ENCODE results near the gene PRR23E. TPM values are rescaled to one million over a fixed set of nuclear protein-coding genes. Genes with fewer than 3 reads are reported as not detected.

The PRR23E gene
- total RNA-seq, 1 donor from 2014 or later, result not detected

- ATAC-seq (no peak), DNase-seq (no peak)
- Histone ChIP-seq H3K4me3 (no peak overlapping the region), H3K9me3 (no peaks in the 10 kb centered on the region), H3K27ac (no peak overlapping the region), H3K4me1 (no peaks in the 10 kb centered on the region), H3K36me3 (no peaks in the 10 kb centered on the region), H3K27me3 (ENCODE audit: low read depth) (peaks cover 9% of the 10 kb centered on the region)
- TF ChIP-seq CTCF (IDR thresholded peaks at IDR 0.05), result no peak
- intact Hi-C loops (cut with DNase I), result no loop called here
Measured at GRCh38 chr3:127153506-127153815, 39.5 kb upstream of the PRR23E start.

DNA sequence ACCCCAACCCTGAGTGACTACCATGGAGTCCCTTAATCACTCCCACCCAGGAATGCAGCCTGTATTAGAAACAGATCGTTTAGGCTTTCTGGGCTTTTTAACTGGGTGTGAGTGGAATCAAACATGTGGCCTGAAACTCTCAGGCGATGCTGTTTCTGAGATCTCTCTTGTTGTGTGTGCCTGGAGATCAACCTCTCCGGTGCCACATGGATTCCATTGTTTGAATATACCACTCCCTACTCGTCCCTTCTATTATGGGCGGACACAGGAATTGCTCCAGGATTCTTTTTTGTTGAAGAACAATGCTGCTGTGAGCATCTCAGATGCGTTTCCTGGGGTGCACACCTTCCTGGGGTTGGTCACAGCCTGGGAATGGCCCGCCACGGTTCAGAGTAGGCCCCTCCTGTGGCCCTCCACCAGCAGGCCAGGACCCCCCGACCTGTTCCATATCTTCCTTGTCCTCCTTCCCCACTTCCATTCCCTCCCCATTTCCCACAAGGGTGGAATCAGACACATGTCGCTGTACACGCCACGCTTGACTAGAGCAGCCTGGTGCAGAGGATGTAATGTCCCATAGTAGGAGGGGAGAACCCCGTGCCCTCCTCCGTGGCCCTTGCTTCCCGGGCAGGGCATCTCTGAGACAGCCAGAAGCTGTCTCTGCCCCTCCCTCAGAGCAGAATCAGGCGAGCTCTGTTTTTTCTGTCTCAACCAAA is 36.4 kb upstream of the PRR23E start:
- H3K27ac ChIP-seq, result no peak overlapping the region
- intact Hi-C loops (cut with DNase I), result no loop called here
- H3K4me1 ChIP-seq, result no peaks in the 10 kb centered on the region
- ATAC-seq (no peak), DNase-seq (no peak)
- no peaks in the 10 kb centered on the region for H3K9me3 ChIP-seq
- no peak for TF ChIP-seq CTCF (IDR thresholded peaks at IDR 0.05)
- no peak overlapping the region for H3K4me3 ChIP-seq
- peaks cover 18% of the 10 kb centered on the region for H3K27me3 ChIP-seq (ENCODE audit: low read depth)
- H3K36me3 ChIP-seq, result no peaks in the 10 kb centered on the region

DNA sequence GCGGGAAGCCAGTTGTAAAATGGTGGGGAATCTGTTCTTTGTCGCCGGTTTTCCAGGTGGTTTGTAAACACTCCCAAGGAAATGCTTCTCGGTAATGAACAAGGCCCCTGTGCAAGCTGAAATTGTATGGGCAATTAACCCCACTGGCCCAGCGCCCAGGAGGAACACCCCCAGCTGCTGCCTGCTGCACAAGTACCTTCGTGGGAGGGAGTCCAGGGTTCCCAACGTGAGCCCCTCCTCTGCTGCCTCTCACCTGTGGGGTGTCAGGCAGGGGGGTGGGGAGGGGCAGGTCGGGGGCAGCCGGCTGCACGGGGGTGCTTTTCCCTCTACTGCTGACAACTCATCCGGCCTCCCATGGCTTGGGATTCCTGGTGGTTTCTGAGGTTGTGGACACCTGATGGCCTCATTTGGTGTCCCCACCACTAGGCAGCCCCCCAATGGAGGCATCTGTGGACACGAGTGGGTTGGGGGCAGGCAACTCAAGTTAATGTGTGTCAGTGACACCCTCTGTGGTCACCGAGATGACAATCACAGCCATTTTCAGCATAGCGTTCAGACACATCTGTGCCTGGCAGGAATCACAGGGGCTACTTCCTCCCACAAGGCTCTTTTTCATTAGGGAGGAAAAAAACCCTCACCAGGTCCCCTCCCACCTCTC is 35.6 kb upstream of the PRR23E start:
- DNase-seq (no peak), ATAC-seq (no peak)
- Histone ChIP-seq H3K4me1 (no peaks in the 10 kb centered on the region), H3K4me3 (no peak overlapping the region), H3K36me3 (no peaks in the 10 kb centered on the region), H3K27me3 (ENCODE audit: low read depth) (peaks cover 18% of the 10 kb centered on the region), H3K9me3 (no peaks in the 10 kb centered on the region), H3K27ac (no peak overlapping the region)
- TF ChIP-seq CTCF (IDR thresholded peaks at IDR 0.05), result no peak
- intact Hi-C loops (cut with DNase I), result no loop called here

- H3K4me3 ChIP-seq, result no peak overlapping the region
- ATAC-seq, result peak; percentile 39 to 40
- H3K4me1 ChIP-seq, result no peaks in the 10 kb centered on the region
- H3K36me3 ChIP-seq, result no peaks in the 10 kb centered on the region
- no peak for DNase-seq
- no peak for TF ChIP-seq CTCF (IDR thresholded peaks at IDR 0.05)
- intact Hi-C loops (cut with DNase I), result no loop called here
- no peak overlapping the region for H3K27ac ChIP-seq
- H3K9me3 ChIP-seq, result no peaks in the 10 kb centered on the region
- H3K27me3 ChIP-seq (ENCODE audit: low read depth), result peaks cover 22% of the 10 kb centered on the region
Measured at GRCh38 chr3:127158614-127159229, 34.2 kb upstream of the PRR23E start.

DNA sequence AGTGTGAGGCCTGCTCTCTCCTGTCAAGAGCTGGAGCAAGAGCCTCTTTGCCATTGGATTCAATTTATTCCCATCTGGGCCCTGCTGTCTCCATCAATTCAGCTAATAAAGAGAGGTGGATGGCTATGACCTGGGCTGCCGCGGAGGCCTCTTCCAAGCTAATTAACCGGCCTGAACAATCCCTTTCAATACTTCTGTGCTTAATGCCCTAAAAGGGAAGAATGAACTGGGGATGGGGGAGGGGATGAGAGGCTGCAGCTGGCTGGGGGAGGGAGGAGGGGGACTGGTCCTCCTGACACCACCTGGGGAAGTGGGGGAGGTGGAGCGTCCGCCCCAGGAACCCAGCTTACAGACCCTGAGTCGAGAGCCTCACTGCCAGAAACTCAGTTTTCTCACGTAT is 33.4 kb upstream of the PRR23E start:
- no peak for ATAC-seq
- Histone ChIP-seq H3K4me3 (no peak overlapping the region), H3K4me1 (no peaks in the 10 kb centered on the region), H3K27me3 (ENCODE audit: low read depth) (peaks cover 22% of the 10 kb centered on the region), H3K36me3 (no peaks in the 10 kb centered on the region), H3K27ac (no peak overlapping the region), H3K9me3 (no peaks in the 10 kb centered on the region)
- DNase-seq, result no peak
- no peak for TF ChIP-seq CTCF (IDR thresholded peaks at IDR 0.05)
- intact Hi-C loops (cut with DNase I), result no loop called here

Measured in lower lobe of right lung (tissue), 2 donors.